ENCODE measurements around the gene DNAJB9.

GRCh38 chr7:108585843-108586242, 16.2 kb downstream of the DNAJB9 start:
- TF ChIP-seq CREB1 (IDR thresholded peaks at IDR 0.05; ENCODE audit: low read depth) (no peak), TAF1 (IDR thresholded peaks at IDR 0.05; ENCODE audit: low read depth) (no peak), EP300 (IDR thresholded peaks at IDR 0.05; ENCODE audit: borderline replicate concordance) (no peak), EGR1 (IDR thresholded peaks at IDR 0.05) (no peak), TEAD4 (IDR thresholded peaks at IDR 0.05) (no peak), USF1 (IDR thresholded peaks at IDR 0.05) (no peak), ZBTB7A (IDR thresholded peaks at IDR 0.05; ENCODE audit: low read depth) (no peak), REST (IDR thresholded peaks at IDR 0.05; ENCODE audit: low read depth) (no peak), MAX (IDR thresholded peaks at IDR 0.05) (no peak), FOXM1 (IDR thresholded peaks at IDR 0.05; ENCODE audit: borderline replicate concordance, low read depth) (no peak), YY1 (IDR thresholded peaks at IDR 0.05; ENCODE audit: low read depth) (no peak), RAD21 (IDR thresholded peaks at IDR 0.05; ENCODE audit: low read depth) (no peak), NFIC (IDR thresholded peaks at IDR 0.05) (no peak)
